ENCODE data around the gene CNBP.
"Not testable (repeated sequence)": the region's sequence is repeated elsewhere in the genome, so short reads cannot be mapped to it uniquely, and the experiment has no call there.

The CNBP gene

GRCh38 chr3:129183569-129184395 lies at the start of gene CNBP:
Gene CNBP (minus strand): TSS chr3:129183896. CDS start chr3:129171757, 12,139 bp downstream.
- DNase-seq (ENCODE audit: low read depth in 1 of 2, low spot score in 1 of 2) = peak; percentile 84 to 90

- DNase-seq (ENCODE audit: low read depth in 1 of 2, low spot score in 1 of 2) = no peak
Observed at GRCh38 chr3:129231331-129232119, 47.8 kb upstream of the CNBP start.

DNA sequence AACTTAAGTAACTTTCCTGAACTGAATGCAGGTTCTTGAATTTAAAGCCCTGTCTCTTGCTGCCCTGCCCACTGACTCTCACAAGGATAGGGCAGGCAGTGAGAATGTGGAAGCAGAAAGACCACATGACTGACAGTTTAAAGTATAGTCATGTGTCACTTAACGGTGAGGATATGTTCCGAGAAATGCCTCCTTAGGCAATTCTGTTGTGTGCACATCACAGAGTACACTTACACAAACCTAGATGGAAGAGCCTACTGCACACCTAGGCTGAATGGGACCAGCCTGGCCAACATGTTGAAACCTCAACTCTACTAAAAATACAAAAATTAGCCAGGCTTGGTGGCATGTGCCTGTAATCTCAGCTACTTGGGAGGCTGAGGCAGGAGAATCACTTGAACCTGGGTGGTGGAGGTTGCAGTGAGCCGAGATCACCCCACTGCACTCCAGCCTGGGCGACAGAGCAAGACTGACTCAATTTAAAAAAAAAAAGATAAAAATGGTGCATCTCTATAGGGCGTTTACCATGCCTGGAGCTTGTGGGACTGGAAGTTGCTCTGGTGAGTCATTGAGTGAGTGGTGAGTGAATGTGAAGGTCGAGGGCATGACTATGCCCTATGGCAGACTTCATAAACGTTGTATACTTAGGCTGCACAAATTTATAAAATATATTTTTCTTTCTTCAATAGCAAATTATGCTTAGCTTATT lies 46.8 kb upstream of the CNBP start:
- DNase-seq (ENCODE audit: low read depth in 1 of 2, low spot score in 1 of 2) = no peak

GRCh38 chr3:129228891-129229585 lies 45.3 kb upstream of the CNBP start:
- no peak for DNase-seq (ENCODE audit: low read depth in 1 of 2, low spot score in 1 of 2)

GRCh38 chr3:129226374-129226773 lies 42.7 kb upstream of the CNBP start:
- no peak for DNase-seq (ENCODE audit: low read depth in 1 of 2, low spot score in 1 of 2)

GRCh38 chr3:129224984-129225393 lies 41.3 kb upstream of the CNBP start:
- no peak for DNase-seq (ENCODE audit: low read depth in 1 of 2, low spot score in 1 of 2)

DNA sequence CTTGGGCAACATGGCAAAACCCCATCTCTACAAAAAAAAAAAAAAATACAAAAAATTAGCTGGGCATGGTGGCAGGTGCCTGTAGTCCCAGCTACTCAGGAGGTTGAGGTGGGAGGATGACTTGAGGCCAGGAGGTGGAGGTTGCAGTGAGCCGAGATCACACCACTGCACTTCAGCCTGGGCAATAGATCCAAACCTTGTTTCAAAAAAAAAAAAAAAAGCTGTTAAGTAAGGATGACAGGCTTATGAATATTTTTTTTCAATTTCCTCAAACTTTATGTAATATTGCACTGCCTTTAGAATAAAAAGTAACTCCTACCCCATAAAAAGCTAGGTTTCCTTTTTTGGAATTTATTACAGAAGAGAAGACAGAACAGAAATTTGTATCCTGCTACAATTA lies 40.7 kb upstream of the CNBP start:
- DNase-seq (ENCODE audit: low read depth in 1 of 2, low spot score in 1 of 2) = not testable (repeated sequence)

DNA sequence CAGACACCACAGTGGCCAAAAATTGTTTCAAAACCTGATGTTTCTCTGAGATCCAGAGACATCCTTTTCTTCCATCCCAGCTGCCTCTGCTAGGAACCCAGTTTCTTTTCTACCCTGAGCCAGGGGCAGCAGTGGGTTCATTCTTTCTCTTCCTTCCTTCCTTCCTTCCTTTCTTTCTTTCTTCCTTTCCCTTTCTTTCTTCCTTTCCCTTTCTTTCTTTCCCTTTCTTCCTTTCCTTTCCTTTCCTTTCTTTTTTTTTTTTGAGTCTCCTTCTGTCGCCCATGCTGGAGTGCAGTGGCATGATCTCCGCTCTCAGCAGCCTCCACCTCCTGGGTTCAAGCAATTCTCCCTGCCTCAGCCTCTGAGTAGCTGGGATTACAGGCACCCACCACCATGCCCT lies 35.0 kb upstream of the CNBP start:
- no peak for DNase-seq (ENCODE audit: low read depth in 1 of 2, low spot score in 1 of 2)

DNA sequence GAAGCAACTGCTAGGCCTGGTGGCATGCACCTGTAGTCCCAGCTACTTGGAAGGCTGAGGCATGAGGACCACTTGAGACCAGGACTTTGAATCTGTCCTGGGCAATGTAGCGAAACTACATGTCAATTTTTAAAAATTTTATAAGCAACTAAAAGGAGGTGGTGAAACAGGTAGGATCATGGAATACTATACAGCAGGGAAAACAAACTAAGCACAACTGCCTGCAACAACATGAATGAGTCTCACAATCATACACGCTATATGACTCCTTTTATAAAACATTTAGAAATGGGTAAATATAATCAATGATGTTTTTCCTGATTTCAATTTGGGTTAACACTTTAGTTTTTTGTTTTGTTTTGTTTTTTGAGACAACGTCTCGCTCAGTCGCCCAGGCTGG lies 29.5 kb upstream of the CNBP start:
- DNase-seq (ENCODE audit: low read depth in 1 of 2, low spot score in 1 of 2) = no peak

DNA sequence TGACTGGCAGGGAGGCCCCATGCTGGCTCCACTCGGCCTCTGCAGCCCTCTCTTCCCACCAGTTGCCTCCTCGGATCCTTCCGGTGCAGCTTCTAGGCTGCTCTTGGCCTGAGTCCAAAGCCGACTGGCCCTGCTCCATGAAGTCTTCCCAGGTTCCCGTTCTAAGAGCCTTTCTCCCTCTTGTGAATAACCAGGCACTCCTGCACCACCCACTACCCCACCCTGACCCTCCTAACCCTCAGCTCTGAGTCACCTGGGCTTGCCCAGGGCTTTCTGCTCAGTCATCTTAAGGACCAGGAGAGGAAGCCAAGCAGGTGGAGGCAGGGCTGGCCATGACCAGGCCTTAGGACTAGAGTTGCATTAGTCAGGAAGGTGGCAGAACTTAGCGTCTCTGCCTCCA lies 28.1 kb upstream of the CNBP start:
- DNase-seq (ENCODE audit: low read depth in 1 of 2, low spot score in 1 of 2) = no peak

- no peak for DNase-seq (ENCODE audit: low read depth in 1 of 2, low spot score in 1 of 2)
Observed at GRCh38 chr3:129211345-129211744, 27.6 kb upstream of the CNBP start.

- no peak for DNase-seq (ENCODE audit: low read depth in 1 of 2, low spot score in 1 of 2)
Observed at GRCh38 chr3:129207479-129207878, 23.8 kb upstream of the CNBP start.

DNA sequence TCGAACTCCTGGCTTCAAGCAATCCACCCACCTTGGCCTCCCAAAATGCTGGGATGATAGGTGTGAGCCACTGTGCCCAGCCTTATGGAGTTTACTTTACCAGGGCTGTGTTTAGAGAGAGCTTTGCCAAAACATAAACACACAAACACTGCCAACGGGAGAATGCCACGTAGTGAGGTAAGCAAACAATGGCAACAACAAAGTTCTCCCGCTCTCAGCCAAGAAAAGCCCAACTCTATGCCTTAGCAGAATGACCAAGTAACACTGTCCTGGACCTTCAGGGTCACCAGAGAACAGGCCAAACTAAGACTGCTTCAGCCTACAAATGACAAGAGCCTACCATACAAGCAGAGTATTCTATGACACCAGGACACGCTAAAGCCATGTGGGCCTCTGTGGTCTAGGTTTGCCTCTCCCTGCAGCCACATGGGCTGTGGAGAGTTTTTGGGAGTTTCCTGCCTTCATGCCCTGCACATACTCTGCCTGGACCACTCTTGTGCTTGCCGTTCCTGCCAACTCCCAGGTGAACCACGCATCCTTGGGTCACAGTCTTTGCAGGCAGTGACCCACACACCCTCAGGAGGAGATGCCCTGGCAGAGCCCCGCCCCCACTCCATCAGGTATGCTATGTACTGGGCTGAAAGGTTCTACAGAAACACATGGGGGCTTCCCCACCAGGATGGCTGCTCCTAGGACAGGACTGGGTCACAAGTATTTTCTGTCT lies 21.6 kb upstream of the CNBP start:
- no peak for DNase-seq (ENCODE audit: low read depth in 1 of 2, low spot score in 1 of 2)

DNA sequence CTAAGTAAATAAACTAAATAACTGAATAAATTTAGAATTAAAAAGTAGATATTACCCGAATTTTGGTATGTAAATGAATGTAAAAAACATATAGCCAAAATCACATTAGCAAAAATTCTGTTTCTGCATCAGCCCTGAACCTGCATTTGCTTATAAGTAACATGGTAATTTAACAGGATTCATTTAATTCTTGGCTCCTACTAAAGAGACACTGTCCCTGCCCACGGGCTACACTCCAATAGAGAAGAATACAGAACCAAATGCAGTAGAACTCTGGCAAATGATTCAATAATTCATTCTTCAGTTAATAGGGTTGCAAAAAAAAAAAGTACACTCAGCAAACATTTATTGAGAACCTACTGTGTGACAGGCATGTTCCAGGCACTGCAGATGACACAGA lies 20.8 kb upstream of the CNBP start:
- DNase-seq (ENCODE audit: low read depth in 1 of 2, low spot score in 1 of 2) = no peak

DNA sequence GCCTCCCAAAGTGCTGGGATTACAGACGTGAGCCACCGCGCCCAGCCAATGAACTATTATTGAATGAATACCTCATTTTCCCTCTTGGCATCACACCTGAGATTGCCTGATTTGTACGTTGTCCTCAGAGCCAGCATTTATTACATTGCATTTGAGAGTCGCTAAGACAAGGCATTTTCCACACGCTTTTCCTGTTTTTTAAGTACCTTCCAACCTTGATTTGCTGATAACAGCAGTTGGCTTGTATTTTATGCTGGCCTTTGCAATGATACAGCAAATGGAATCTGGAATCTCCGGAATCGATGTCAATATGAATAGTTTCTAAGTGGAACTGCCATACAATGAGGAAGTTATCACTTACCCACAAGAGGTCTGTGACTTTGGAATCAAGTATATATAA lies 15.7 kb upstream of the CNBP start:
- no peak for DNase-seq (ENCODE audit: low read depth in 1 of 2, low spot score in 1 of 2)

- DNase-seq (ENCODE audit: low read depth in 1 of 2, low spot score in 1 of 2) = no peak
Observed at GRCh38 chr3:129197321-129197720, 13.6 kb upstream of the CNBP start.

- DNase-seq (ENCODE audit: low read depth in 1 of 2, low spot score in 1 of 2) = no peak
Observed at GRCh38 chr3:129196601-129197000, 12.9 kb upstream of the CNBP start.

GRCh38 chr3:129195731-129196256 lies 12.1 kb upstream of the CNBP start:
- DNase-seq (ENCODE audit: low read depth in 1 of 2, low spot score in 1 of 2) = no peak

- not testable (repeated sequence) for DNase-seq (ENCODE audit: low read depth in 1 of 2, low spot score in 1 of 2)
Observed at GRCh38 chr3:129189793-129190192, 6.1 kb upstream of the CNBP start.

DNA sequence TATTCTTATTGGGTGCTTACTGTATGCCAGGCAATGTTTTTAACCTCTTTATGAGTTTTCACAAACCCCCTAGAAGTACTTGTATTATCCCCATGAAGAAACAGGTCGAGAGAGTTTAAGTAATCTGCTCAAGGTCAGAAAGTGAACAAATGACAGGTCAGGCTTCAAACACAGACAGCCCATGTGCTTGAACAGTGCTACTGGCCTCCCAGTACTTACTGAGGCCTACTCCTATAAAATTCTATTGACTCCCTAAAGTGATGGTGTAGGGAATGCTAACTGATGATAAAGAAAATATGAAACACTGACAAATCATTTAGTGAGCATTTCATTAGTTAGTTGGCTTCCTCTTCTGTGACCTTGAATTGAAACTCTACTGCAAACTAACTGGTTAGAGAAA lies 4.2 kb upstream of the CNBP start:
- no peak for DNase-seq (ENCODE audit: low read depth in 1 of 2, low spot score in 1 of 2)
